ENCODE results near the gene EFNA3. TPM values are rescaled to one million over a fixed set of nuclear protein-coding genes. Genes with fewer than 3 reads are reported as not detected.

EFNA3 gene
- total RNA-seq (1 to 10 TPM; 1.8 to 3.2 TPM), polyA plus RNA-seq (under 1 TPM in 1 of 2 donors, not detected in 1; 0.41 TPM)
- long read RNA-seq, donor 1, partial matches to known transcripts, result 3 of 3 reads
- long read RNA-seq, donor 1, other reads (novel, unspliced or antisense), result 0 of 3 reads
- long read RNA-seq, donor 2, partial matches to known transcripts, result 3 of 5 reads
- long read RNA-seq, donor 2, other reads (novel, unspliced or antisense), result 0 of 5 reads

- DNase-seq, result peak; percentile 77 to 94
- Histone ChIP-seq H3K27me3 (ENCODE audit: control insufficient read depth in 1 of 2, insufficient read depth in 2 of 2, low read length in 1 of 2) (no peaks in the 10 kb centered on the region), H3K4me3 (ENCODE audit: low read length in 2 of 2) (no peak within 1 kb of the TSS), H3K4me1 (ENCODE audit: control insufficient read depth in 1 of 2, insufficient read depth in 2 of 2, low read length in 2 of 2) (no peaks in the 10 kb centered on the region), H3K27ac (ENCODE audit: low read depth in 1 of 2, low read length in 2 of 2) (no peak within 1 kb of the TSS), H3K9me3 (ENCODE audit: control insufficient read depth, low read length) (no peaks in the 10 kb centered on the region), H3K36me3 (ENCODE audit: control insufficient read depth in 1 of 2, insufficient read depth in 2 of 2, low read length in 1 of 2) (no peaks in the 10 kb centered on the region)
- 1% methylated on average over 29 to 59 of the region's 59 CpGs for WGBS, 2 donors
- intact Hi-C loops (cut with DNase I), result no loop called here
- ATAC-seq (ENCODE audit: low FRiP score), result peak; percentile 82
These were observed at the start of gene EFNA3 for GRCh38 chr1:155078469-155079209. TSS of gene EFNA3 (plus strand) at chr1:155078837. CDS start at chr1:155078942, 105 bp downstream.

GRCh38 chr1:155029513-155030242, 49.0 kb upstream of the EFNA3 start:
- ATAC-seq (ENCODE audit: low FRiP score), result peak; percentile 11
- no peaks in the 10 kb centered on the region for H3K36me3 ChIP-seq (ENCODE audit: control insufficient read depth in 1 of 2, insufficient read depth in 2 of 2, low read length in 1 of 2)
- no peak for DNase-seq
- H3K4me3 ChIP-seq (ENCODE audit: low read length in 2 of 2), result no peak overlapping the region
- H3K9me3 ChIP-seq (ENCODE audit: control insufficient read depth, low read length), result no peaks in the 10 kb centered on the region
- 79 to 86% methylated on average over 16 of the region's 16 CpGs for WGBS, 2 donors
- no peaks in the 10 kb centered on the region for H3K27me3 ChIP-seq (ENCODE audit: control insufficient read depth in 1 of 2, insufficient read depth in 2 of 2, low read length in 1 of 2)
- no peaks in the 10 kb centered on the region for H3K4me1 ChIP-seq (ENCODE audit: control insufficient read depth in 1 of 2, insufficient read depth in 2 of 2, low read length in 2 of 2)
- intact Hi-C loops (cut with DNase I), result no loop called here
- no peak overlapping the region for H3K27ac ChIP-seq (ENCODE audit: low read depth in 1 of 2, low read length in 2 of 2)

- intact Hi-C loops (cut with DNase I), result no loop called here
These were observed 48.3 kb upstream of the EFNA3 start for GRCh38 chr1:155030243-155030795.

GRCh38 chr1:155030899-155031298, 47.7 kb upstream of the EFNA3 start:
- no peak for ATAC-seq (ENCODE audit: low FRiP score)
- H3K36me3 ChIP-seq (ENCODE audit: control insufficient read depth in 1 of 2, insufficient read depth in 2 of 2, low read length in 1 of 2), result no peaks in the 10 kb centered on the region
- no peaks in the 10 kb centered on the region for H3K4me1 ChIP-seq (ENCODE audit: control insufficient read depth in 1 of 2, insufficient read depth in 2 of 2, low read length in 2 of 2)
- H3K27me3 ChIP-seq (ENCODE audit: control insufficient read depth in 1 of 2, insufficient read depth in 2 of 2, low read length in 1 of 2), result no peaks in the 10 kb centered on the region
- H3K9me3 ChIP-seq (ENCODE audit: control insufficient read depth, low read length), result no peaks in the 10 kb centered on the region
- intact Hi-C loops (cut with DNase I), result no loop called here
- no peak for DNase-seq
- H3K27ac ChIP-seq (ENCODE audit: low read depth in 1 of 2, low read length in 2 of 2), result no peak overlapping the region
- no peak overlapping the region for H3K4me3 ChIP-seq (ENCODE audit: low read length in 2 of 2)
- WGBS, 2 donors, result 85 to 88% methylated on average over 11 of the region's 11 CpGs

More at GRCh38 chr1:155030243-155030795, 48.3 kb upstream of the EFNA3 start:
- no peaks in the 10 kb centered on the region for H3K4me1 ChIP-seq (ENCODE audit: control insufficient read depth in 1 of 2, insufficient read depth in 2 of 2, low read length in 2 of 2)
- WGBS, 2 donors, result 83 to 91% methylated on average over 15 of the region's 15 CpGs
- H3K4me3 ChIP-seq (ENCODE audit: low read length in 2 of 2), result no peak overlapping the region
- DNase-seq (no peak), ATAC-seq (ENCODE audit: low FRiP score) (no peak)
- no peaks in the 10 kb centered on the region for H3K9me3 ChIP-seq (ENCODE audit: control insufficient read depth, low read length)
- H3K27me3 ChIP-seq (ENCODE audit: control insufficient read depth in 1 of 2, insufficient read depth in 2 of 2, low read length in 1 of 2), result no peaks in the 10 kb centered on the region
- H3K27ac ChIP-seq (ENCODE audit: low read depth in 1 of 2, low read length in 2 of 2), result no peak overlapping the region
- no peaks in the 10 kb centered on the region for H3K36me3 ChIP-seq (ENCODE audit: control insufficient read depth in 1 of 2, insufficient read depth in 2 of 2, low read length in 1 of 2)

GRCh38 chr1:155032886-155033285, 45.8 kb upstream of the EFNA3 start:
- ATAC-seq (ENCODE audit: low FRiP score) (no peak), DNase-seq (no peak)
- no peaks in the 10 kb centered on the region for H3K36me3 ChIP-seq (ENCODE audit: control insufficient read depth in 1 of 2, insufficient read depth in 2 of 2, low read length in 1 of 2)
- no peaks in the 10 kb centered on the region for H3K27me3 ChIP-seq (ENCODE audit: control insufficient read depth in 1 of 2, insufficient read depth in 2 of 2, low read length in 1 of 2)
- H3K9me3 ChIP-seq (ENCODE audit: control insufficient read depth, low read length), result no peaks in the 10 kb centered on the region
- H3K4me1 ChIP-seq (ENCODE audit: control insufficient read depth in 1 of 2, insufficient read depth in 2 of 2, low read length in 2 of 2), result no peaks in the 10 kb centered on the region
- H3K27ac ChIP-seq (ENCODE audit: low read depth in 1 of 2, low read length in 2 of 2), result no peak overlapping the region
- intact Hi-C loops (cut with DNase I), result no loop called here
- WGBS, 2 donors, result 84 to 88% methylated on average over 11 to 12 of the region's 12 CpGs
- H3K4me3 ChIP-seq (ENCODE audit: low read length in 2 of 2), result no peak overlapping the region

- ATAC-seq (ENCODE audit: low FRiP score), result no peak
- DNase-seq, result no peak
- WGBS, 2 donors, result 97% methylated on average over 9 of the region's 9 CpGs
- Histone ChIP-seq H3K36me3 (ENCODE audit: control insufficient read depth in 1 of 2, insufficient read depth in 2 of 2, low read length in 1 of 2) (no peaks in the 10 kb centered on the region), H3K4me3 (ENCODE audit: low read length in 2 of 2) (no peak within 1 kb of the TSS), H3K27me3 (ENCODE audit: control insufficient read depth in 1 of 2, insufficient read depth in 2 of 2, low read length in 1 of 2) (no peaks in the 10 kb centered on the region), H3K27ac (ENCODE audit: low read depth in 1 of 2, low read length in 2 of 2) (no peak within 1 kb of the TSS), H3K9me3 (ENCODE audit: control insufficient read depth, low read length) (no peaks in the 10 kb centered on the region), H3K4me1 (ENCODE audit: control insufficient read depth in 1 of 2, insufficient read depth in 2 of 2, low read length in 2 of 2) (no peaks in the 10 kb centered on the region)
- intact Hi-C loops (cut with DNase I), result no loop called here
These were observed 45.1 kb upstream of the EFNA3 start, which contains the start of the genes DCST1 and DCST2 for GRCh38 chr1:155033524-155033923. TSS of gene DCST1 (plus strand) at chr1:155033824. CDS start at chr1:155034037, 213 bp downstream. TSS of gene DCST2 (minus strand) at chr1:155033781. CDS start at chr1:155033701, 80 bp downstream.

GRCh38 chr1:155034318-155035208, 44.1 kb upstream of the EFNA3 start:
- ATAC-seq (ENCODE audit: low FRiP score) (no peak), DNase-seq (no peak)
- intact Hi-C loops (cut with DNase I), result no loop called here
- H3K9me3 ChIP-seq (ENCODE audit: control insufficient read depth, low read length), result no peaks in the 10 kb centered on the region
- no peak overlapping the region for H3K4me3 ChIP-seq (ENCODE audit: low read length in 2 of 2)
- no peaks in the 10 kb centered on the region for H3K36me3 ChIP-seq (ENCODE audit: control insufficient read depth in 1 of 2, insufficient read depth in 2 of 2, low read length in 1 of 2)
- H3K4me1 ChIP-seq (ENCODE audit: control insufficient read depth in 1 of 2, insufficient read depth in 2 of 2, low read length in 2 of 2), result no peaks in the 10 kb centered on the region
- WGBS, 2 donors, result 84 to 87% methylated on average over 20 of the region's 20 CpGs
- no peak overlapping the region for H3K27ac ChIP-seq (ENCODE audit: low read depth in 1 of 2, low read length in 2 of 2)
- no peaks in the 10 kb centered on the region for H3K27me3 ChIP-seq (ENCODE audit: control insufficient read depth in 1 of 2, insufficient read depth in 2 of 2, low read length in 1 of 2)

GRCh38 chr1:155035936-155036335, 42.7 kb upstream of the EFNA3 start:
- intact Hi-C loops (cut with DNase I), result no loop called here
- H3K4me3 ChIP-seq (ENCODE audit: low read length in 2 of 2), result no peak overlapping the region
- ATAC-seq (ENCODE audit: low FRiP score) (no peak), DNase-seq (no peak)
- H3K27me3 ChIP-seq (ENCODE audit: control insufficient read depth in 1 of 2, insufficient read depth in 2 of 2, low read length in 1 of 2), result no peaks in the 10 kb centered on the region
- H3K4me1 ChIP-seq (ENCODE audit: control insufficient read depth in 1 of 2, insufficient read depth in 2 of 2, low read length in 2 of 2), result no peaks in the 10 kb centered on the region
- no peak overlapping the region for H3K27ac ChIP-seq (ENCODE audit: low read depth in 1 of 2, low read length in 2 of 2)
- H3K9me3 ChIP-seq (ENCODE audit: control insufficient read depth, low read length), result no peaks in the 10 kb centered on the region
- 93 to 98% methylated on average over 2 of the region's 2 CpGs for WGBS, 2 donors
- no peaks in the 10 kb centered on the region for H3K36me3 ChIP-seq (ENCODE audit: control insufficient read depth in 1 of 2, insufficient read depth in 2 of 2, low read length in 1 of 2)

Data from aorta (tissue), 5 donors.